ENCODE measurements around the gene SCART1. TPM values are rescaled to one million over a fixed set of nuclear protein-coding genes. Genes with fewer than 3 reads are reported as not detected.

The SCART1 gene
- total RNA-seq, 1 experiment from 2014 or later: 1.1 TPM

DNA sequence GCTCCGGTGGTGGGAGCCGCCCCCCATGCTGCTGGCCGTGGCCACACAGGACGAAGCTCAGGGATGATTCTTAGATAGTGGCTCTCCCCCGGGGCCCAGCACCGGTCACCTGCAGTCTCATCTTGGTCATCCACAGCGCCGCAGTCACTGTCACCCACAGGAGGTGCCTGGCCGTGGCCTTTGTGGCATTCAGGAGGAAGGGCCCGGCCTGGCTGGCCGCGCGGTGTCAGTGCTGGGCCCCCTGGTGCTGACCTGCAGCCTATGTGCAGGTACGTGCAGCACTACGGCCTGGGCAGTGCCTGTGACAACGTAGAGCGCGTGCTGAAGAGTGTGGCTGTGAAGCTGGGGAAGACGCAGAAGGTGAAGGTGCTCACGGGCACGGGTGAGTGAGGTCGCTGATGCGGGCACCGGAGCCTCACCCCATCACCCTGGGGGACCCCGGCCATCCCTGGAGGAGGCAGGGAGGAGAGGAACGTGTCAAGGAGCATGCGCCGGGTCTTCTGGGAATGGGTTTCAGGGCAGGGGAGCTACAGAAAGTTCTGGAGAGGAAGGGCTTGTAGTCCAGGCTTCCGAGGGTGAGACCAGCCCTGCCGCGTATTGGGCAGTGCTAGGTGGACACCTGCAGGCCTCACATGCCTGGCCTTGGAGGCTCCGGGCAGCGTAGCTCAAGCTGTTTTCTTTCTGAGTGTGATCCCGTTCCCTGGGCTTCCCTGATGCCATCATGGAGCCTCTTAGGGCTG lies 34.4 kb upstream of the SCART1 start:
- ChIA-PET POLR2A (interaction anchor here (0.6 kb wide), 1 partner anchor 180 kb away, joined by 3 read pairs; no protein-coding TSS in a partner anchor), CTCF (interaction anchor here (1.2 kb wide), 1 partner anchor 68 kb away, joined by 3 read pairs; no protein-coding TSS in a partner anchor)
- peaks cover 20% of the 10 kb centered on the region for H3K36me3 Mint-ChIP-seq
- TF ChIP-seq KAT7 (CRISPR knock-in tag; IDR thresholded peaks at IDR 0.05; ENCODE audit: borderline replicate concordance): no peak
- TF ChIP-seq, protein P1, sequence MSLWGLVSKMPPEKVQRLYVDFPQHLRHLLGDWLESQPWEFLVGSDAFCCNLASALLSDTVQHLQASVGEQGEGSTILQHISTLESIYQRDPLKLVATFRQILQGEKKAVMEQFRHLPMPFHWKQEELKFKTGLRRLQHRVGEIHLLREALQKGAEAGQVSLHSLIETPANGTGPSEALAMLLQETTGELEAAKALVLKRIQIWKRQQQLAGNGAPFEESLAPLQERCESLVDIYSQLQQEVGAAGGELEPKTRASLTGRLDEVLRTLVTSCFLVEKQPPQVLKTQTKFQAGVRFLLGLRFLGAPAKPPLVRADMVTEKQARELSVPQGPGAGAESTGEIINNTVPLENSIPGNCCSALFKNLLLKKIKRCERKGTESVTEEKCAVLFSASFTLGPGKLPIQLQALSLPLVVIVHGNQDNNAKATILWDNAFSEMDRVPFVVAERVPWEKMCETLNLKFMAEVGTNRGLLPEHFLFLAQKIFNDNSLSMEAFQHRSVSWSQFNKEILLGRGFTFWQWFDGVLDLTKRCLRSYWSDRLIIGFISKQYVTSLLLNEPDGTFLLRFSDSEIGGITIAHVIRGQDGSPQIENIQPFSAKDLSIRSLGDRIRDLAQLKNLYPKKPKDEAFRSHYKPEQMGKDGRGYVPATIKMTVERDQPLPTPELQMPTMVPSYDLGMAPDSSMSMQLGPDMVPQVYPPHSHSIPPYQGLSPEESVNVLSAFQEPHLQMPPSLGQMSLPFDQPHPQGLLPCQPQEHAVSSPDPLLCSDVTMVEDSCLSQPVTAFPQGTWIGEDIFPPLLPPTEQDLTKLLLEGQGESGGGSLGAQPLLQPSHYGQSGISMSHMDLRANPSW (CRISPR knock-in tag; conservative IDR thresholded peaks at IDR 0.05; ENCODE audit: low read depth): no peak
- TF ChIP-seq, protein P2, sequence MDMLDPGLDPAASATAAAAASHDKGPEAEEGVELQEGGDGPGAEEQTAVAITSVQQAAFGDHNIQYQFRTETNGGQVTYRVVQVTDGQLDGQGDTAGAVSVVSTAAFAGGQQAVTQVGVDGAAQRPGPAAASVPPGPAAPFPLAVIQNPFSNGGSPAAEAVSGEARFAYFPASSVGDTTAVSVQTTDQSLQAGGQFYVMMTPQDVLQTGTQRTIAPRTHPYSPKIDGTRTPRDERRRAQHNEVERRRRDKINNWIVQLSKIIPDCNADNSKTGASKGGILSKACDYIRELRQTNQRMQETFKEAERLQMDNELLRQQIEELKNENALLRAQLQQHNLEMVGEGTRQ (CRISPR knock-in tag; IDR thresholded peaks at IDR 0.05): no peak
- no peak for TF ChIP-seq TP53 (CRISPR knock-in tag; IDR thresholded peaks at IDR 0.05)
- TF ChIP-seq, protein P3, sequence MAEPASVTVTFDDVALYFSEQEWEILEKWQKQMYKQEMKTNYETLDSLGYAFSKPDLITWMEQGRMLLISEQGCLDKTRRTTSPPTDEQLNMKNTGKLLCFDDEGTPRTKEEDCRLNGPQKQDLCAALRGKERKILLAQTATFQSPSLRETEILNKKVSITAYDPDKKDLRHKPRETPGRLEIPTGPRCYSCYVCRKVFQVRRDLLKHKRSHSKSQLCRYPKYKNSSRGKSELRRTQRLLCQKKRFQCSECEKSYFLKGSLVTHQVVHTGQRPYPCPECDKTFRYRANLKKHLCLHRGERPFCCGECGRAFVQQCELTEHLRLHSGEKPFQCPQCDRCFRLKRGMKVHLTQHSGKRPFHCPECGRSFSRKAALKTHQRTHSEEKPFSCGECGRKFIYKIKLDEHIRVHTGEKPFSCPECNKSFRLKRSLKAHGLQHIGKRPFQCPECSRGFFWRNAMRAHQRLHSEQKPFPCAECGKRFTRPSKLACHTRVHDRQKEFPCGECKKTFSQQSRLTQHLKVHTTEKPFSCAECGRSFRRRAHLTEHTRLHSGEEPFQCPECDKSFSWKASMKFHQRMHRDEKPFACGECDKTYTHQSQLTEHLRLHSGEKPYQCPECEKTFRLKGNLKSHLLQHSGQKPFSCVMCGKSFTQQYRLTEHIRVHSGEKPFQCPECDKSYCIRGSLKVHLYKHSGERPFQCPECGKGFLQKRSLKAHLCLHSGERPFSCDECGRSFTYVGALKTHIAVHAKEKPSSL (CRISPR knock-in tag; conservative IDR thresholded peaks at IDR 0.05): no peak
- TF ChIP-seq ATF1 (CRISPR knock-in tag; IDR thresholded peaks at IDR 0.05): no peak
- TF ChIP-seq NFE2L1 (CRISPR knock-in tag; IDR thresholded peaks at IDR 0.05): no peak
- no peak for TF ChIP-seq TEAD4 (CRISPR knock-in tag; IDR thresholded peaks at IDR 0.05)
- no peak for TF ChIP-seq CREB1 (CRISPR knock-in tag; IDR thresholded peaks at IDR 0.05)
- TF ChIP-seq CDX4 (CRISPR knock-in tag; IDR thresholded peaks at IDR 0.05; ENCODE audit: borderline replicate concordance): no peak
- TF ChIP-seq, protein P4, sequence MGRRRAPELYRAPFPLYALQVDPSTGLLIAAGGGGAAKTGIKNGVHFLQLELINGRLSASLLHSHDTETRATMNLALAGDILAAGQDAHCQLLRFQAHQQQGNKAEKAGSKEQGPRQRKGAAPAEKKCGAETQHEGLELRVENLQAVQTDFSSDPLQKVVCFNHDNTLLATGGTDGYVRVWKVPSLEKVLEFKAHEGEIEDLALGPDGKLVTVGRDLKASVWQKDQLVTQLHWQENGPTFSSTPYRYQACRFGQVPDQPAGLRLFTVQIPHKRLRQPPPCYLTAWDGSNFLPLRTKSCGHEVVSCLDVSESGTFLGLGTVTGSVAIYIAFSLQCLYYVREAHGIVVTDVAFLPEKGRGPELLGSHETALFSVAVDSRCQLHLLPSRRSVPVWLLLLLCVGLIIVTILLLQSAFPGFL (CRISPR knock-in tag; IDR thresholded peaks at IDR 0.05; ENCODE audit: borderline replicate concordance): no peak
- no peak for TF ChIP-seq ERG (CRISPR knock-in tag; IDR thresholded peaks at IDR 0.05)
- no peak for TF ChIP-seq FOXP4 (CRISPR knock-in tag; IDR thresholded peaks at IDR 0.05)
- TF ChIP-seq, protein P5, sequence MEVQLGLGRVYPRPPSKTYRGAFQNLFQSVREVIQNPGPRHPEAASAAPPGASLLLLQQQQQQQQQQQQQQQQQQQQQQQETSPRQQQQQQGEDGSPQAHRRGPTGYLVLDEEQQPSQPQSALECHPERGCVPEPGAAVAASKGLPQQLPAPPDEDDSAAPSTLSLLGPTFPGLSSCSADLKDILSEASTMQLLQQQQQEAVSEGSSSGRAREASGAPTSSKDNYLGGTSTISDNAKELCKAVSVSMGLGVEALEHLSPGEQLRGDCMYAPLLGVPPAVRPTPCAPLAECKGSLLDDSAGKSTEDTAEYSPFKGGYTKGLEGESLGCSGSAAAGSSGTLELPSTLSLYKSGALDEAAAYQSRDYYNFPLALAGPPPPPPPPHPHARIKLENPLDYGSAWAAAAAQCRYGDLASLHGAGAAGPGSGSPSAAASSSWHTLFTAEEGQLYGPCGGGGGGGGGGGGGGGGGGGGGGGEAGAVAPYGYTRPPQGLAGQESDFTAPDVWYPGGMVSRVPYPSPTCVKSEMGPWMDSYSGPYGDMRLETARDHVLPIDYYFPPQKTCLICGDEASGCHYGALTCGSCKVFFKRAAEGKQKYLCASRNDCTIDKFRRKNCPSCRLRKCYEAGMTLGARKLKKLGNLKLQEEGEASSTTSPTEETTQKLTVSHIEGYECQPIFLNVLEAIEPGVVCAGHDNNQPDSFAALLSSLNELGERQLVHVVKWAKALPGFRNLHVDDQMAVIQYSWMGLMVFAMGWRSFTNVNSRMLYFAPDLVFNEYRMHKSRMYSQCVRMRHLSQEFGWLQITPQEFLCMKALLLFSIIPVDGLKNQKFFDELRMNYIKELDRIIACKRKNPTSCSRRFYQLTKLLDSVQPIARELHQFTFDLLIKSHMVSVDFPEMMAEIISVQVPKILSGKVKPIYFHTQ (CRISPR knock-in tag; IDR thresholded peaks at IDR 0.05): no peak
- TF ChIP-seq, protein P6, sequence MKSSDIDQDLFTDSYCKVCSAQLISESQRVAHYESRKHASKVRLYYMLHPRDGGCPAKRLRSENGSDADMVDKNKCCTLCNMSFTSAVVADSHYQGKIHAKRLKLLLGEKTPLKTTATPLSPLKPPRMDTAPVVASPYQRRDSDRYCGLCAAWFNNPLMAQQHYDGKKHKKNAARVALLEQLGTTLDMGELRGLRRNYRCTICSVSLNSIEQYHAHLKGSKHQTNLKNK (CRISPR knock-in tag; IDR thresholded peaks at IDR 0.05): no peak
- no peak for TF ChIP-seq RELA (CRISPR knock-in tag; IDR thresholded peaks at IDR 0.05; ENCODE audit: borderline replicate concordance)
- TF ChIP-seq CREM (CRISPR knock-in tag; IDR thresholded peaks at IDR 0.05): no peak
- DNase-seq (ENCODE audit: low spot score) (no peak), ATAC-seq (no peak)
- H3K4me1 Mint-ChIP-seq: no peaks in the 10 kb centered on the region
- peaks cover 12% of the 10 kb centered on the region for H3K27me3 Mint-ChIP-seq (ENCODE audit: low read depth)
- H3K27ac Mint-ChIP-seq: peak overlapping the region; percentile 76
- H3K4me3 Mint-ChIP-seq: no peak overlapping the region
- H3K9me3 Mint-ChIP-seq: peaks cover 10% of the 10 kb centered on the region
